ENCODE data around the gene PRKAR1A. TPM values are rescaled to one million over a fixed set of nuclear protein-coding genes. Genes with fewer than 3 reads are reported as not detected.
A peak's percentile ranks its signal among the peaks of the same experiment; 100 is the strongest.

The PRKAR1A gene
- total and polyA plus RNA-seq, 12 donors: 170 to 1,378 (median 783) TPM

DNA sequence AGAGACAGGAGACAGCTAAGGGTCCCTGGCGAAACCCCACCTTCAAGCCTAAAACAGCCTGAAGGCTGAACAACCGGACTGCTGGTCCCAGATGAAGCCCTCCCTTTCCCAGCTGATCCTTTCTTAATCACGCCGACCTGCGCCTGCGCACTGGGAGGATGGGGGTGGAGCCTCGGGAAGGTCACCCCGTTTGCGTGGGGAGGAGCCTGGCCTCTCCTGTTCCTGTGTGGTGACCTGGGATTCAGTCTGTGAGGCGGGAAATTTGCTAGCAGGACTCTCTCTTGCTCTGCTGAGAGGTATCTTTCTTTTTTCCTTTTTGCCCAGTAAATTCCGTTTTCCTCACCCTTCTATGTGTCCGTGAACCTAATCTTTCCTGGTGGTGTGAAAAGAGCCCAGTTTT is 79.4 kb downstream of the PRKAR1A start:
- Histone ChIP-seq H3K27ac (peak overlapping the region in 1 of 10 donors; percentile 45), H3K4me3 (no peak overlapping the region), H3K27me3 (no peaks in the 10 kb centered on the region), H3K36me3 (peaks cover 0 to 24% (median 0%) of the 10 kb centered on the region in 9 donors), H3K9me3 (peaks cover 0 to 11% (median 0%) of the 10 kb centered on the region in 11 donors), H3K4me1 (peaks cover 0 to 50% (median 15%) of the 10 kb centered on the region in 9 donors)
- intact Hi-C loops (cut with DNase I): loop anchor here in 3 of 10 donors (5.0 to 10.0 kb wide), 3 partner anchors 57 to 699 kb away; no protein-coding TSS in a partner anchor
- no peak for TF ChIP-seq CTCF (IDR thresholded peaks at IDR 0.05)
- WGBS, 2 donors: 82 to 88% methylated on average over 12 of the region's 12 CpGs
- peak in 2 of 8 donors; percentile 24 to 52 for ATAC-seq
- peak; percentile 29 to 31 for DNase-seq

- Histone ChIP-seq H3K27ac (peak overlapping the region in 2 of 10 donors; percentile 45 to 53), H3K36me3 (peaks cover 0 to 23% (median 0%) of the 10 kb centered on the region in 9 donors), H3K27me3 (no peaks in the 10 kb centered on the region), H3K4me1 (peaks cover 0 to 54% (median 19%) of the 10 kb centered on the region in 9 donors), H3K4me3 (no peak overlapping the region), H3K9me3 (peaks cover 0 to 11% (median 0%) of the 10 kb centered on the region in 11 donors)
- DNase-seq (no peak), ATAC-seq (no peak)
- WGBS, 2 donors: 64 to 77% methylated on average over 2 of the region's 2 CpGs
- no peak for TF ChIP-seq CTCF (IDR thresholded peaks at IDR 0.05)
- intact Hi-C loops (cut with DNase I): loop anchor here in 3 of 10 donors (5.0 to 10.0 kb wide), 3 partner anchors 57 to 700 kb away; no protein-coding TSS in a partner anchor
These were observed 79.8 kb downstream of the PRKAR1A start for GRCh38 chr17:68592009-68592408.

DNA sequence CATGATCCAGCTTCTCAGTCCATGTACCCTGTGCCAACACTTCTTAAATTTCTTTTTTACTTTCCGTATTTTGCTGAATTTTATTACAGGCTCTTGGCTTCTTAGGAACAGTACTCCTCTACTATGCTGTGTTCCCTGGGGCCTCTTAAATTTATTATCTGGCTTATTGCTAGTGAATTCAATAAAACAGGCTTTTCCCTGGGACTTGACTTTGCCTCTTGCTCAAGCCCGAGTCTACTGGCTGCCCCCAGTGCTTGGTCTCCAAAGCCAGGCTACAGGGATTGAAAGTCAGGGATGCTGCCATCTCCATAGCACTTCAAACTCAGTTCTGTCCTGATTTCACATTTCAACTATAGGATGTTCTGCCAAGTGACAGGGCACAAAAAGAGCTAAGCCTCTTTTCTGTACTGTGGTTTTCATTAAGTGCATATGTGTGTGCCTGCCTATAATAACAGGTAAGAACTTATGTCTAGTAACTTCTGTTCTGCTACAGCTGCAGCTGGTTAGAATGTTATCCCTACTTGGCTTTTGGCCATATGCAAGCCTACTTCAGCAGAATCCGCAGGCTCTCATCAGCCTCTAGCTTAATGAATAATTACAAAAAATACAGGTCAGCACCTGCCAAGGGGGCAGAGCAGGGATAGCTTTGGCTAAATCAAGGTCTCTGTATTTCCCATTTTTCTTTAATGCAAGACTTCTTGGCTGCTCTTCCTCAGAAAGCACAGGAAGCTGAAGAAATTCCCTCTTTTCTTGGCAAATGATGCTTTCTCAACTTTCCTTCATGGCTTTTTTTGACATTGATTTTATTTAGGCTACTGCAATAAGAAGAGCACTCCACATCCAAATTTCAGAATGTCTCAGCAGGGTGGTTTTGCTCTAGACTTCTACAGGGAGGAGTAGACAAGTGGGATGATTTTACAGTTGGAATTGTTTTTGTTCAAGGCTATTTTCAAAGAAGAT is 80.7 kb downstream of the PRKAR1A start:
- WGBS, 2 donors: 58 to 63% methylated on average over 3 of the region's 3 CpGs
- peaks cover 0 to 17% (median 0%) of the 10 kb centered on the region in 9 donors for H3K36me3 ChIP-seq
- peaks cover 0 to 61% (median 22%) of the 10 kb centered on the region in 9 donors for H3K4me1 ChIP-seq
- H3K27me3 ChIP-seq: peaks cover 0 to 2% (median 0%) of the 10 kb centered on the region in 7 donors
- peaks cover 0 to 11% (median 0%) of the 10 kb centered on the region in 11 donors for H3K9me3 ChIP-seq
- TF ChIP-seq CTCF (IDR thresholded peaks at IDR 0.05): no peak
- no peak for ATAC-seq
- DNase-seq: no peak
- H3K27ac ChIP-seq: peak overlapping the region in 4 of 10 donors; percentile 1 to 53 (median 38)
- H3K4me3 ChIP-seq: no peak overlapping the region
- intact Hi-C loops (cut with DNase I): loop anchor here in 3 of 10 donors (5.0 to 10.0 kb wide), 3 partner anchors 58 to 701 kb away; no protein-coding TSS in a partner anchor

DNA sequence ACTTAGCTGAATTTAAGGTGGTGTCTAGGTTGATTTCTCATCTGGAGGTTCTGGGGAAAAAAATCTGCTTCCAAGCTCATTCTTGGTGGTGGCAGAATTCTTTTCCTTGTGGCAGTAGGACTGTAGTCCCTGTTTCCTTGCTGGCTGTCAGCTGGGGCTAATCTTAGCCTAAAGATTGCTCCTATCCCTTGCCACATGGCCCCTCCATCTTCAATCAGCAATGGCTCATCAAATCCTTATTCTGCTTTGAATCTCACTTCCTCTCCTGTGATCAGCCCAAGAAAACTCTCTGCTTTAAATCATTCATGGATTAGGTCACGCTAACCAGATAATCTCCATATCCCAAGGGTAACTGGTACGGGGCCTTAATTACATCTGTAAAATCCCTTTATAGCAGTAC is 82.3 kb downstream of the PRKAR1A start:
- no peak for DNase-seq
- no peak for ATAC-seq
- intact Hi-C loops (cut with DNase I): loop anchor here in 3 of 10 donors (5.0 to 10.0 kb wide), 3 partner anchors 60 to 702 kb away; no protein-coding TSS in a partner anchor
- peak overlapping the region in 6 of 10 donors; percentile 19 to 75 (median 48) for H3K27ac ChIP-seq
- no peaks in the 10 kb centered on the region for H3K9me3 ChIP-seq
- H3K4me1 ChIP-seq: peaks cover 0 to 68% (median 26%) of the 10 kb centered on the region in 9 donors
- H3K36me3 ChIP-seq: peaks cover 0 to 8% (median 0%) of the 10 kb centered on the region in 9 donors
- 88 to 91% methylated on average over 2 of the region's 2 CpGs for WGBS, 2 donors
- TF ChIP-seq CTCF (IDR thresholded peaks at IDR 0.05): no peak
- peaks cover 0 to 18% (median 0%) of the 10 kb centered on the region in 7 donors for H3K27me3 ChIP-seq
- H3K4me3 ChIP-seq: no peak overlapping the region
